Neutrophil (primary cell): ENCODE data around the gene CD81.

ENCODE experiments used
- H3K27ac ChIP-seq: fragments of 200-600 bp; sonication (generic); 2 replicates; pipeline ENCODE4 v1.5.1; 2016; ENCODE audit warnings: mild to moderate bottlenecking, moderate library complexity
- H3K27me3 ChIP-seq: fragments of 200-600 bp; sonication (generic); 2 replicates; pipeline ENCODE4 v1.6.0; 2016; ENCODE audit warnings: mild to moderate bottlenecking
- H3K36me3 ChIP-seq: fragments of 200-600 bp; sonication (generic); 2 replicates; pipeline ENCODE4 v1.5.1; 2017
- H3K4me1 ChIP-seq, 2 experiments: fragments of 200-600 bp in 1 of 2; sonication (generic) in 1 of 2; 1 replicate in 1 of 2; 2 replicates in 1 of 2; pipeline versions ENCODE4 v1.5.1 to v1.6.1; 2013 to 2016; ENCODE audit warnings: low read depth in 1 of 2, low read length in 1 of 2, mild to moderate bottlenecking in 1 of 2, moderate library complexity in 1 of 2; ENCODE audit not compliant: control insufficient read depth in 1 of 2, insufficient read depth in 1 of 2
- H3K4me3 ChIP-seq, 2 experiments: fragments of 200-600 bp in 1 of 2; sonication (generic) in 1 of 2; 1 replicate in 1 of 2; 2 replicates in 1 of 2; pipeline ENCODE4 v1.5.1; 2013 to 2016; ENCODE audit warnings: low read depth in 1 of 2, low read length in 1 of 2, mild to moderate bottlenecking in 1 of 2, moderate library complexity in 1 of 2
- H3K9me3 ChIP-seq: fragments of 200-600 bp; sonication (generic); 2 replicates; pipeline ENCODE4 v1.5.1; 2016
- TF ChIP-seq, protein P1 (sequence below): fragments of 200-600 bp; sonication (generic); IDR thresholded peaks from 2 replicates; pipeline ENCODE4 v1.5.1; 2016; ENCODE audit warnings: antibody characterized with exemption

Gene CD81

DNA sequence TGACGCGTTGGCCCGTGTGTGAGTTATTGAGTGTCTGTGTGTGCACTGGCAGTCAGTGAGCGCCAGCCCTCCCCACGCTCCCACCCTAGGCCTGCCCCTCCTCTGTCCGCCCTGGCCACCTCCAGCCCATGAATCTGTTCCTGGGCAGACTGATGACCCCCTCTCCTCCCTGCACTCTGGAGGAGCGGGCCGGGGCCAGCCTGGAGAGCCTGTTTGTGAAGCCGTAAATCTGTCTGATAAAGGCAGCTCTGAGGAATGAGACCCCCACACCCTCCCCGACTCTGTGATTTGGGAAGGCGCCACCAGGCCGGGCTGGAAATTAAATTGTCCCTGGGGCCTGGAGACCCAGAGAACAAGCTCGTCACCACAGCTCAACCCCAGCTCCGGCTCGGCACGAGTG is 32.0 kb downstream of the CD81 start:
- TF ChIP-seq, protein P1, sequence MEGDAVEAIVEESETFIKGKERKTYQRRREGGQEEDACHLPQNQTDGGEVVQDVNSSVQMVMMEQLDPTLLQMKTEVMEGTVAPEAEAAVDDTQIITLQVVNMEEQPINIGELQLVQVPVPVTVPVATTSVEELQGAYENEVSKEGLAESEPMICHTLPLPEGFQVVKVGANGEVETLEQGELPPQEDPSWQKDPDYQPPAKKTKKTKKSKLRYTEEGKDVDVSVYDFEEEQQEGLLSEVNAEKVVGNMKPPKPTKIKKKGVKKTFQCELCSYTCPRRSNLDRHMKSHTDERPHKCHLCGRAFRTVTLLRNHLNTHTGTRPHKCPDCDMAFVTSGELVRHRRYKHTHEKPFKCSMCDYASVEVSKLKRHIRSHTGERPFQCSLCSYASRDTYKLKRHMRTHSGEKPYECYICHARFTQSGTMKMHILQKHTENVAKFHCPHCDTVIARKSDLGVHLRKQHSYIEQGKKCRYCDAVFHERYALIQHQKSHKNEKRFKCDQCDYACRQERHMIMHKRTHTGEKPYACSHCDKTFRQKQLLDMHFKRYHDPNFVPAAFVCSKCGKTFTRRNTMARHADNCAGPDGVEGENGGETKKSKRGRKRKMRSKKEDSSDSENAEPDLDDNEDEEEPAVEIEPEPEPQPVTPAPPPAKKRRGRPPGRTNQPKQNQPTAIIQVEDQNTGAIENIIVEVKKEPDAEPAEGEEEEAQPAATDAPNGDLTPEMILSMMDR, result no peak

DNA sequence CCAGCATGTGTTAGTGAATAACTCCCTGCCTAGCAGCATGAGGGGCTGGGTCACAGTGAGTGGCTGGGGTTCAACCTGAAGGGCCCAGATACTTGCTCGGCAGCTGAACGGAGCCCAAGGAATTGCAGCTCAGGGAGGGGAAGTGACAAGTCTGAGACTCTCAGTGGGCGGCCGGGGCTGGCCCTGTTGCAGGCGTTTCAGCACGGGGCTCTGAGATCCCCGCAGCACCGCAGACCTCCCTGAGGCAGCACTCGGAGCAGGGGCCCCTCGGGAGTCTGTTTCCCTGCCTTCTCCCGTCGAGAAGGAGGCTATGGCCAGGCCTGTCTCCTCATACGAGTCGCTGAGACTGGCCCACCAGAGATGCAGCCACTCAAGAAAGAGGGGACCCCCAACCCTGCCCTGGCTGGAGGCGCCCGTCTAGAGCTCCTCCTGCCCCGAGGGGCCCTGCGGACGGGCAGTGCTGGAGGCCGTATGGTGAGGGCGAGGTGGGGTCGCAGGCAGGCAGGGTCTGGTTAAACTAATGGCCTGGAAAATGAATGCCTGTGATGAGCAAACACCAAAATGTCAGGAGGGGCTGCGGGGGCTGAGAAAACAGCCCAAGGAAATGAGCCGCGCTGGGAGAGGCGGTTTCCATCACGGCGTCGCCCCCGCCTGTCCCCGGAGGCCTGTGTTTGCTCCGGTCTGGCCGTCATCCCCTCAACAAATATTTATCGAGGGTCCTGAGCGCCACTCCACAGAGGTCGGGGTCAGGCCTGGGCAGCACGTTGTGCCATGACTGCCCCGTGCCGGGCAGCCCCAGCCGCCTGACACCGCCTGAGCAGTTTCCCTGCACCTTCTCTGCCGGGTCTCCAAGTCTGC is 32.7 kb downstream of the CD81 start:
- H3K27ac ChIP-seq, result no peak overlapping the region
- TF ChIP-seq, protein P1, result no peak
- H3K9me3 ChIP-seq, result no peaks in the 10 kb centered on the region
- no peak overlapping the region for H3K4me3 ChIP-seq
- no peaks in the 10 kb centered on the region for H3K4me1 ChIP-seq
- no peaks in the 10 kb centered on the region for H3K36me3 ChIP-seq
- no peaks in the 10 kb centered on the region for H3K27me3 ChIP-seq

More for the DNA sequence above, 32.0 kb downstream of the CD81 start:
- Histone ChIP-seq H3K9me3 (no peaks in the 10 kb centered on the region), H3K36me3 (peaks cover 6% of the 10 kb centered on the region), H3K4me3 (no peak overlapping the region), H3K27me3 (no peaks in the 10 kb centered on the region), H3K27ac (no peak overlapping the region), H3K4me1 (no peaks in the 10 kb centered on the region)

DNA sequence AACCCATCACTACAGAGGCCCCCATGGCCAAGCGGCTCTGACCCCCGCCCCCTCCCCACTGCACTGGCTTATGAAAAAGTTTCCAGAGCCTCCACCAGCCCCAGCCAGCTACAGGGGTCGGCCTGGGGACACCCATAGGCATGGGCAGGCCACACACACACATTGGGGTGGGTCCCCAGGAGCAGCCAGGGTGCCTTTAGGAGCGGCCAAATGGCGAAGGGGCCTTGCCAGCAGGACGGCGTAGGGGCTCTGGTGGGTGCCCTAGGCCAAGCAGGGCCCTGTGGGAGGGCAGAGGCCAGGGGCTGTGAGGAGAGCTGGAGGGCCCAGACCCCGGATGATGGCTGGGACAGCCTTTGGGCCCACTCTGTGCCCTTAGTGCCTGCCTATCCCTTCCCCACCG is 33.5 kb downstream of the CD81 start:
- H3K36me3 ChIP-seq, result no peaks in the 10 kb centered on the region
- no peak overlapping the region for H3K27ac ChIP-seq
- no peaks in the 10 kb centered on the region for H3K27me3 ChIP-seq
- no peaks in the 10 kb centered on the region for H3K9me3 ChIP-seq
- no peaks in the 10 kb centered on the region for H3K4me1 ChIP-seq
- TF ChIP-seq, protein P1, result no peak
- no peak overlapping the region for H3K4me3 ChIP-seq

DNA sequence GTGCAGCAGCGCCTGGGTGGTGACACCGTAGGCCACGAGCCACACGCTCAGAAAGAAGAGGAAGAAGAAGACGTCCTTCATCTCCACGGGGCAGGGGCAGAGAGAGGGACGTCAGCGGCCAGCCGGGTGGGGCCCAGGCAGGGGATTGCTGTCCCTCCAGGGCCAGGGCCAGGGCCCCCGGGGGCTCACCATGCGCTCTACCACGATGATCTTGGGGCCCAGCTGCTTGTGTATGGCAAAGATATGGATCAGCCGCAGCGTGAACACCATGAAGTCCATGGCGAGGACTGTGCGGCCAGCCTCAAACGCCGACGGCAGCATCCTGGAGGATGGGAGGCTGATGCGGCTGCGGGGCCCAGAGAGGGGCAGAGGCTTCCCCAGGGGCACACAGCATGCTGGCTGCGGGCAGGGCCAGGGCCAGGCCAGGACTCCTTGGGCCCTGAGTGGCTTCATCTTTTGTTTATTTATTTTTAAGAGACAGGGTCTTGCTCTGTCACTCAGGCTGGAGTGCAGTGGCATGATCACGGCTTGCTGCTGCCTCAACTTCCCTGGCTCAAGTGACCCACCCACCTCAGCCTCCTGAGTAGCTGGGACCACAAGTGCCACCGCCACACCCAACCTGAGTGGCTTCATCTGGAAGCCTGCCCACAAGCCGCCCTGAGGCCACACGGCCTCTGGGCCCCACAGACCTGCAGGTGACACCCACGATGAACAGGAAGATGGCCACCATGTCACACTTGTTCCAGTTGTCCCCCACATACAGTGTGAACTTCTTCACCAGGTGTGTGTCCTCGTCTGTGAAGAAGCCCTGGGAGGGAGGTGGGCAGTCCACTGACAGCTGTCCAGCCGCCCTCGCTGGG is 34.6 kb downstream of the CD81 start:
- Histone ChIP-seq H3K36me3 (no peaks in the 10 kb centered on the region), H3K27me3 (no peaks in the 10 kb centered on the region), H3K4me3 (no peak overlapping the region), H3K4me1 (no peaks in the 10 kb centered on the region), H3K27ac (no peak overlapping the region), H3K9me3 (no peaks in the 10 kb centered on the region)
- TF ChIP-seq, protein P1, result no peak

DNA sequence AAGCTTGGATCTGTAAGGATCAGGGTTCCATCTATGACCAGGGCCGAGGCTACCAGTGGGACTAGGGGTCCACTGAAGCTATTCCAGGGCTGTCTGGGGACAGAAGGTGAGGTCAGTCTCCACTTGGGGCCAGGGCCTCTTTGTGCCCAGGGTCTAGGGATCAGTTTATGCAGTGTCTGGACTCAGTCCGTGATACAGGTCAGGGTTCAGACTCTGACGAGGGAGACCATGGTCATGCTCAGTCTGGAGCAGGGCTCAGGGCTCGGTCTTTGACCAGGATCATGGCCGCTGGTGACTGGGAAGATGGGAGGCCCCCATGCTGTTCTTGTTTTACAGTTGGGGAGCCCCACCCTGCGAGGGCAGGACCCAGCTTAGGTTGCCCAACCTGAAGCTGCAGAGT is 35.2 kb downstream of the CD81 start:
- Histone ChIP-seq H3K27ac (no peak overlapping the region), H3K4me1 (no peaks in the 10 kb centered on the region), H3K27me3 (no peaks in the 10 kb centered on the region), H3K36me3 (no peaks in the 10 kb centered on the region), H3K4me3 (no peak overlapping the region), H3K9me3 (no peaks in the 10 kb centered on the region)
- TF ChIP-seq, protein P1, result no peak
